Cardiac ventricle fibroblast (primary cell): Measurements from ENCODE around the gene HNRNPA1. TPM values are rescaled to one million over a fixed set of nuclear protein-coding genes. Genes with fewer than 3 reads are reported as not detected.

Experiments
- total RNA-seq: library from RNA; depleted of rRNA; stranded (reverse); fragments of >200 nt; gene quantifications from 2 replicates; pipeline ENCODE4 v1.2.3, GENCODE V29; 2015

The HNRNPA1 gene
- 504 and 512 TPM in 2 replicates for total RNA-seq

DNA sequence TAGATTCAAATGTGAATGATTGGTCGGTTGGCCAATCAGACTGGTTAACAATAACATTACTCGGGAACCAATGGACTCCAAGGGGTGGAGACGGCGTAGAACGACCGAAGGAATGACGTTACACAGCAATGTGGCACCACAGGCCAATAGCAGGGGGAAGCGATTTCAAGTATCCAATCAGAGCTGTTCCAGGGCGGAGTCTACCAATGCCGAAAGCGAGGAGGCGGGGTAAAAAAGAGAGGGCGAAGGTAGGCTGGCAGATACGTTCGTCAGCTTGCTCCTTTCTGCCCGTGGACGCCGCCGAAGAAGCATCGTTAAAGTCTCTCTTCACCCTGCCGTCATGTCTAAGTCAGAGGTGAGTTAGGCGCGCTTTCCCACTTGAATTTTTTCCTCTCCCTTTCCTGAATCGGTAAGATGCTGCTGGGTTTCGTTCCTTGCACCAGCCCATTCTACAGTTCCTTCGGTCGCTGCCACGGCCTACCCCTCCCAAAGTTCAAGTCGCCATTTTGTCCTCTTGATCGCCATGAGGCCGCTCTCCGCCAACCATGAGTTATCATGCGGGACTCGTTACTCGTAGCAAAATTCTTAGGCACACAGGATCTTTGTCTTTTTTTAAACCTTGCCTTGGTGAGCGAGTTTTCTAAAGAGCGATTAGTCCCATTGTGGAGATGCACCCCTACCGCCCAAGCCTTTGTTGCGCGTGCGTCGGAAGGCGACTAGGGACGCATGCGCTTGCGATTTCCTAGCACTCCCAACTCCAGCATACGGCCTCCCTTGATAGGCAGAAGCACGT is at the start of gene HNRNPA1:
Gene HNRNPA1 (plus strand): TSS at position 259 of the 793 bp plus-strand sequence. CDS start 82 bp downstream, at position 341.

DNA sequence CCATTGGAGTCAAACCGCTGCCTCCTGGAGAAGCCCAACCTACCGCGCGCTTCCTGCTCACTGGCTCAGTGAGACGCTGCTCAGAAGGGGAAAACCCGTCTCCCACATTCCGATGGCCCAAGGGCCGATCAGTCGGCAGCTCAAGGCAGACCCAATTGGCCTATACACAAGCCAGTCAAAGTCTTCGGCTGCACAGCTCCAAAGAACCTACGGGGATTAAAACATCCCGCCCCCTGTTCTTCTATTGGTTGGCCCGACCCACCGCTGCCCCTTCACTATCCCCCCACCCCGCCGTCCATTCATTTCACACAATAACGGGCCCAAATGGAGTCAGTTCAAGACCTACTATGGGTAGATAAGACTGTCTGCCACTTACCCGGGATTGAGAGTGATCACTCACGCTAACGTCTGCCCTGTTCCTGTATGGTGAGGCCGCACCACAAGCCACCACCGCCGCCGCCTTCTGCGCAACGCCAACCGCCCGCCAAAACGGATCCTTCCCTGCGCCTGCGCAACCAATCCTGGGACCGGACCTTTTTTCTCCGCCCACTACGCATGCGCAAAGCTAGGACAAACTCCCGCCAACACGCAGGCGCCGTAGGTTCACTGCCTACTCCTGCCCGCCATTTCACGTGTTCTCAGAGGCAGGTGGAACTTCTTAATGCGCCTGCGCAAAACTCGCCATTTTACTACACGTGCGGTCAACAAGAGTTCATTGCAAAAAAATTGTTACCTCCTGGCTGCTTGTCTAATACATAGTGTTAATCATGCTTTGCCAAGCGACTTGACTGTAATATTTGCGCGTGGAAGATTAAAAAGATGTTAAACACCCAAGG is 676 bp upstream of the HNRNPA1 start, which contains the start of gene CBX5:
Gene CBX5 (minus strand): TSS at position 491 of the 836 bp plus-strand sequence. CDS start 22,472 bp downstream, outside the sequence.

DNA sequence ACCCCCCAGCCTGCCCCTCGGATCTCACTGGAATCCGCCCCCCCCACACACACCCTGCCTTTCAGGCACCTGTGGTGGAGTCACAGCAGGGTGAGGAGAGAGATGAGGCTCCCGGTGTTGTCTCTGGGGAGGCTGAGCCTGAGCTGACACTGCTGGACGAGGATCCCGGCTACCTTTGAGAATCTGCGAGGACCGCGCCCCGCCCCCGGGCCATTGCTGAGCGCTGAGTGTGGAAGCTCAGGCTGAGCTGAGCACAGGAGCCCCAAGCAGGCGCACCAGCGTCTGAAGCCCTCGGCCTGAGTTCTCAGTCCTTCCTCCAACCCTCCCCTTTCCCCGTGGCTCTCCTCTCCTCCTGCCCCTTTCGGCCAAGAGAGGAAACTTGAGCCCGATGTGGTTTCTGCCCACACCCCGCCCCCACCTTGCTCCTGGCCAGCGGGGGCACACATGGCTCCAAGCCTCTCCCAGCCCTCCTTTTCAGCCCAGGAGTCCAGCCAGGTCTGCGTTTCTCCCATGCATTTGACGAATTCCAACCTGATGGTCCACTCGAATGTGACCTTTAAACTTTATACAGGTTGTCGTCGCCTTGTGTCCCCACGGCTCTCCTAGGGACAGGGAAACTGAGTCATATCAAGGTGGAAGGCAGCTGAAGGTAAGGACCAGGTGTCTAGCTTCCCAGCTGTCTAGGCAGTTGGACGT is 20.4 kb downstream of the HNRNPA1 start, which contains the start of gene NFE2:
Gene NFE2 (minus strand): TSS at position 284 of the 696 bp plus-strand sequence. CDS start 5,767 bp downstream, outside the sequence.

DNA sequence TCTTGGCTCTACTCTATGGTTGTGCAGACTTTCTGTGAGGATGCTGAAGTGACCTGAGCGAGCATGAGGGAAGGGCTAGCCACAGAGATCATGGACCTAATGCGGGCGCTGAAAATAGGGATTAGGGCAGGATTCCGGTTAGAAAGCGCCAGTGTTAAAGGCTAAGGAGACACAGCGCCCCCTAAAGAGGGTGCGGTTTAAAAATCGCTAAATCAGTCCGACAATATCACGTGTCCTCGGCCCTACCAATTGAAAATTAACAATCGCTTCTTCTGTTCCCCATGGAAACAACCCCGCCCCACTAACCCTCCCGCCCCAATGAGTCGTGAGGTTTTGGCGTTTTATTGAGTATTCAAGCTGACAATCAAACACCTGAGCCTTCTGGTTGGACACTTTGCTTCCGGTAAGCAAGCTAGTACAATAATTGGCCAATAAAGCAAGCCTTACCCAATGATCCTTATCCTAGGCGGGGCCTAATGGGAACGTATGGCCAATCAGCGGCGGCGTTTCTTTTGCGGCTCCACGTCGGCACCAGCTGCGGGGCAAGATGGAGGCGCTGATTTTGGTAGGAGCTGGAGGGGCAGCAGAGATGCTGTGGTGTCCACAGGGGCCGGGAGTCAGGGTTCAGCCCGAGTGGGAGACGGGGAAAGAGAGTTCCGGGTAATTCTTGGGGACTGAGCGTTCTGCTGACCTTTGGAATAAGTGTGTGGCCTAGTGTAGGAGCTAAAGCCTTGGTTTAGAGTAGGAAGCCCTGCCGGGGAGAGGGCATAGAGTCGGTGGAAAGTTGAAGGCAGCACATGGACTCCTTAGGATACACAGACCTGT is 44.3 kb downstream of the HNRNPA1 start, which contains the start of gene COPZ1:
Gene COPZ1 (plus strand): TSS at position 515 of the 825 bp plus-strand sequence. CDS start 33 bp downstream, at position 548.

Other genes starting within 250 kb of the HNRNPA1 start
- not detected in 2 replicates for gene HOXC5, start 247.7 kb upstream of the HNRNPA1 start, total RNA-seq
- 0.05 TPM in 1 of 2 replicates, not detected in the other for gene HOXC4, start 226.9 kb upstream of the HNRNPA1 start, total RNA-seq
- gene SMUG1, start 91.7 kb upstream of the HNRNPA1 start, total RNA-seq: 20.4 and 26.6 TPM in 2 replicates
- gene CBX5, start 604 bp upstream of the HNRNPA1 start, total RNA-seq: 31.0 and 35.6 TPM in 2 replicates
- not detected in 2 replicates for gene NFE2, start 20.3 kb downstream of the HNRNPA1 start, total RNA-seq
- gene COPZ1, start 44.4 kb downstream of the HNRNPA1 start, total RNA-seq: 109 and 114 TPM in 2 replicates
- gene GPR84, start 83.8 kb downstream of the HNRNPA1 start, total RNA-seq: not detected in 2 replicates
- gene ZNF385A, start 104.0 kb downstream of the HNRNPA1 start, total RNA-seq: 6.2 and 6.9 TPM in 2 replicates
- gene ITGA5, start 138.5 kb downstream of the HNRNPA1 start, total RNA-seq: 117 and 137 TPM in 2 replicates
- gene GTSF1, start 192.9 kb downstream of the HNRNPA1 start, total RNA-seq: not detected in 2 replicates
- 0.05 TPM in 1 of 2 replicates, not detected in the other for gene NCKAP1L, start 217.0 kb downstream of the HNRNPA1 start, total RNA-seq